HUES48 (cell line): ENCODE measurements around the gene CACNA1C.

Experiments
- H3K27ac ChIP-seq: one replicate; pipeline ENCODE4 v1.7.0; 2013; ENCODE audit warnings: low read depth, low read length, inconsistent platforms
- H3K27me3 ChIP-seq: 2 replicates; pipeline ENCODE4 v1.6.1; 2013; ENCODE audit warnings: mild to moderate bottlenecking, low read length; ENCODE audit not compliant: control insufficient read depth, insufficient read depth
- H3K36me3 ChIP-seq: 2 replicates; pipeline ENCODE4 v1.6.1; 2013; ENCODE audit warnings: low read length; ENCODE audit not compliant: control insufficient read depth, insufficient read depth
- H3K4me1 ChIP-seq: 2 replicates; pipeline ENCODE4 v1.6.1; 2013; ENCODE audit warnings: mild to moderate bottlenecking, low read length; ENCODE audit not compliant: control insufficient read depth, insufficient read depth
- H3K4me3 ChIP-seq: 2 replicates; pipeline ENCODE4 v1.5.1; 2013; ENCODE audit warnings: mild to moderate bottlenecking, low read depth, low read length
- H3K9ac ChIP-seq: 2 replicates; pipeline ENCODE4 v1.6.1; 2013; ENCODE audit warnings: mild to moderate bottlenecking, low read depth, low read length, moderate library complexity
- H3K9me3 ChIP-seq: 2 replicates; pipeline ENCODE4 v1.6.1; 2013; ENCODE audit warnings: low read length; ENCODE audit not compliant: control insufficient read depth, insufficient read depth

CACNA1C gene

DNA sequence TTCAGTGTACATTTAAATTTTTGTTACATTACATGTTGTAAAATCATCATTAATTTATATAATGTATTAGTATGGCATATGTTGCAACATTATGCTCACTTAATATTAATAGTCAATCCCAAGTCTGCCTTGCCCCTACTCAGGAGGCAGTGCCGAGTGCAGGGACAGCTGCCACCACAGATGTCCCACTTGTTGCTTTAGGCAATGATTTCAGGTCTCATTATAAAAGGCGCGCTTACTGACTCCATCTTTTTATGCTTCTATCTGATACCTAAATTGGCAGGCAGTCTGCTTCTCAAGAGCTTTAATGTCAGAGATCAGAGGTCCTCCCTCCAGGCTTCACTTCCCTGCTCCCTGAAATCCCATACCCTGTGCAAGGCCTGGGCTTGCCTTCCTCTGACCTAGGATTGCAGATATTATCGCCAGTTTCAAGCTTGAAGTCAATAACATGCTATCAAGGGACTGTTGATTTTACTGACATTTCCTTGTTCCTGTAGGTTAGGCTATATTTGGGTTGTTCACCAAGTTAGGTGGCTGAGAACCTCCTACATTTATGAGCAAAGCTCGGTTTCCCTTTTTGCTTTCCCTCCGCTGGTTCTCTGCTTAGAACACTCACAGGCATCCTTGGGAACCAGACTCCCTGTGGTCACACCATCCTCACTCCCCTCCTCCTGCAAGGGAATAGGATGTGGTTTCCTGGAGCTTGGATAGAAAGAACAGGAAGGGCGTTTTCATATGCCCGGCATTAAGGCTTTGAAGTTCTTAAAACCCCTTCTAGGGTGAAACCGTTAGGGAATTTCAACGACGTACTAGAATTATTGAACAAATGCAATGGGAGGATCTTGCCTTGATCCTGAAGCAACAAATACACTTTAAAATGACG is 533.6 kb downstream of the CACNA1C start:
- Histone ChIP-seq H3K4me1 (peaks cover 4% of the 10 kb centered on the region; the same call in 1 of the 2 replicates), H3K27ac (no peak overlapping the region), H3K4me3 (no peak overlapping the region), H3K9ac (no peak overlapping the region), H3K9me3 (no peaks in the 10 kb centered on the region), H3K36me3 (no peaks in the 10 kb centered on the region), H3K27me3 (peaks cover 28% of the 10 kb centered on the region)

DNA sequence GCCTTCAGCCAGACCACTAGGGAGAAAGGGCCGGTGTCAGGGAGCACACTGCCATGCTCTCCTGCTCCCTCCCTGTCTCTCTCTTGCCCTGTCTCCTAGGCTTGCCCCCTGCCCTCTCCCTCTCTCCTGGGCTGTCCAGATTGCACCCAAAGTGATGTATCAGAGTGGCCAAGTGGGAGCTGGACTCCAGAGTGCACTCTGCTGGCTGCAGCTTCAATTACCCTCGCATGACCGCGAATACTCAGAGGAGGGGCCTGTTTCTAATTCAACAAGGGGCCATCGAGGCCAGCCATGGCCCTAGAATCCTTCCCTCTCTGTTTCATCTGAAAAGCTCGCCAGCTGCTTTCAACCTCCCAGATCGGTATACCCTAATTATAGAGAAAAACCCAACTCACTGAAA is 535.6 kb downstream of the CACNA1C start:
- Histone ChIP-seq H3K4me3 (no peak overlapping the region), H3K36me3 (no peaks in the 10 kb centered on the region), H3K27ac (no peak overlapping the region), H3K4me1 (peaks cover 4% of the 10 kb centered on the region; the same call in 1 of the 2 replicates), H3K9me3 (no peaks in the 10 kb centered on the region), H3K27me3 (peaks cover 18% of the 10 kb centered on the region), H3K9ac (no peak overlapping the region)

DNA sequence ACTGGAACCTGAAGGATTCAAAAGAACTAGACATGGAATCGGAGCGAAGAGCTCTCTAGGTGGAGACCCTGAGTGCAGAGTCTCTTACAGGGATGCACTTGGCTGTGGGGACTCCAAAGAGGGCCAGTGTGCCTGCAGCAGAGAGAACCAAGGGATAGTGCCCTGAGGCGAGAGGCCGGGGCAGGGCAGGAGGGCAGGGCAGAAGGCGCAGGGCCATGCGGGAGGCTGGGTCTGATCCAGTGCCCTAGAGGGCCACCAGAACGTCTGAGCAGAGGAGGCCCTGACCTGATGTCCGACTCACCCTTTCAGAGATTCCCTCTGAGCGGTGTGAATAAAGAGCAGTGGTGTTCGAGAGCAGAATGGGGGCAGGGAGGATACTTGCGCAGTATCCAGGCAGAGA is 536.6 kb downstream of the CACNA1C start:
- Histone ChIP-seq H3K4me1 (peaks cover 4% of the 10 kb centered on the region; the same call in 1 of the 2 replicates), H3K36me3 (no peaks in the 10 kb centered on the region), H3K9me3 (peaks cover 8% of the 10 kb centered on the region; the same call in 1 of the 2 replicates), H3K9ac (no peak overlapping the region), H3K27me3 (peaks cover 8% of the 10 kb centered on the region), H3K27ac (no peak overlapping the region), H3K4me3 (no peak overlapping the region)

DNA sequence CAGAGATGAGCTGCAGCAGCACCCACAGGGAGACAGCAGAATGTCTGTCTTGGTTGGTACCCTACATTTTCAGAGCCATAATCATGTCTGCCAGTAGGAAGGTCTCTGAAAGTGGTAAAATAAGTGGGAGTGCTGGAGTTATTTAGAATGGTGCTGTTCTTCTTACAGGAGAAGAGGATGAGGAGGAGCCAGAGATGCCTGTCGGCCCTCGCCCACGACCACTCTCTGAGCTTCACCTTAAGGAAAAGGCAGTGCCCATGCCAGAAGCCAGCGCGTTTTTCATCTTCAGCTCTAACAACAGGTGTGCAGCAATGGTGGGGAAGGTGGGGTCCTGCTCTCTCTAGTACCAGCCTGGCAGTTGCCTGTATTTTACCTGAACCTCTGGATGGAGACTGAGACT is 540.3 kb downstream of the CACNA1C start:
- Histone ChIP-seq H3K4me1 (no peaks in the 10 kb centered on the region), H3K9me3 (peaks cover 11% of the 10 kb centered on the region; the same call in 1 of the 2 replicates), H3K4me3 (no peak overlapping the region), H3K36me3 (no peaks in the 10 kb centered on the region), H3K9ac (no peak overlapping the region), H3K27ac (no peak overlapping the region), H3K27me3 (no peaks in the 10 kb centered on the region)

DNA sequence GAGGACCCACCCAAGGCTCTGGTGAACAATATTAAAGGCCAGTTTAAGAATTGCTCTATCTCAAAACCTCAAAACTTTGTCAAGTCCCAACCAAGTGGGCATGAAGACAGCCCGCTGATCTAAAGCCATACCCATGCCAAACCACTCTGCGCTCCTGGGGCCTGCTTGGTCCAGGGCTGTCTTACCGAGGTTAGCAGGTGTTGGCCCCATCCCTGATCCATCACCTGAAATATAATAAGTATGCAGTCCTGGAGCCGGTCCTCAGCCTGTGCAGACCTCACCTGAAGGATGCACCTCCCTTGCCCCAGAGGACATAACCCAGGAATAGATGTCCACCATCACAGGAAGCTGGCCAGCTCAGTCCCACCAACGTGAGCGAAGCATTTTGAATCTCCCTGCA is 543.7 kb downstream of the CACNA1C start:
- Histone ChIP-seq H3K9me3 (peaks cover 11% of the 10 kb centered on the region; the same call in 1 of the 2 replicates), H3K36me3 (no peaks in the 10 kb centered on the region), H3K4me3 (no peak overlapping the region), H3K27me3 (no peaks in the 10 kb centered on the region), H3K27ac (no peak overlapping the region), H3K9ac (no peak overlapping the region), H3K4me1 (no peaks in the 10 kb centered on the region)

DNA sequence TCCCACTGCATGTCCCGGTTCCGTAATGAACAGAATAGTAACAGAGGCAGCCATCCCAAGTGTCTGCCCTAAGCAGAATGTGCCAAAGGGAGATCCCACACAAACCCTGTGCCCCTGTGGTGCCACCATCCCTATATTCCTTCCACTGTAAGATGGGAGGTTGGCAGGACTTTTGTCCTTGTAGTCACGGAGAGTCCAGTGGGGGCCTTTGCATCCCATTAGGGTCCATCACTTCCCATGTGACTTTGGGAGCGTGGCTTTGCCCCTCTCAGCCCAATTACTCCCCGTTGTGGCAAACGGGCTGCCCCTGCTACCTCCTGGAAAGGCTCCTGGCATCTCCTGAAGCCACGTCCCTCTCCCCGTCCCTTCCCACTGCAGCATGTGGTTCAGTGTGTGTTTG is 552.5 kb downstream of the CACNA1C start:
- no peak overlapping the region for H3K27ac ChIP-seq
- no peaks in the 10 kb centered on the region for H3K9me3 ChIP-seq
- H3K27me3 ChIP-seq = no peaks in the 10 kb centered on the region
- H3K4me1 ChIP-seq = peaks cover 9% of the 10 kb centered on the region; the same call in 1 of the 2 replicates
- no peak overlapping the region for H3K9ac ChIP-seq
- H3K4me3 ChIP-seq = no peak overlapping the region
- H3K36me3 ChIP-seq = no peaks in the 10 kb centered on the region

DNA sequence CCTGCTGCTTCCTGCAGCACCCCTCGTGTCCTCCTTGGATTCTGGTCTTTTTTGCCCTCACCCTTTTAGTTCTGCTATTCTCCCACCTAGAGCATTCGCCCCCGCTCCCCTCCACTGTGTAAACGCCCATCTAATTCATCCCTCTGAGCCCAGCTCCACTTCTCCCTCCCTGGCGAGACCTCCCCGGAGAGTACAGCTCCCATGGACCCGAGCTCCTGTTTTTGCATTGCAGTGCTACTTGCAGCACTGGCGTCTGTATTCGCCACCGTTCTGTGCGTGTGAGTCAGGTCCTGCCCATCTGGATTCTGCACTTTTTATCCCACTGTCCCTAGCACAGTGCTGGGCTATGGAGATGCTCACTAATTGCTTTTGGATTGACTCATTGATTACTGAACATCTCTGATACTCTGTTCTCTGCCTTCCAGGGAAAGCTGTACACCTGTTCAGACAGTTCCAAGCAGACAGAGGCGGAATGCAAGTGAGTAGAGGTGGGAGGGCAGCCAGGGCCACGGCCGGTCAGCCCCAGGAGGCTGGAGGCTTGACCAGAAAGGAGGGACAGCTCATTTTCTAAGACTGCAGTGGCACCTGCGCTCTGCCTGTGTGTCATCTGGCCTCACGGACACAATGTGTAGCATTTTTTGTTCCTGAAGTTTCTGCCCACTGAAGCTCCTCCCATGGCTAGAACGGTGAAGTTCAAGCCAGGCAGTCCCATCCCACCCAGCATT is 553.6 kb downstream of the CACNA1C start:
- H3K27me3 ChIP-seq = no peaks in the 10 kb centered on the region
- no peak overlapping the region for H3K27ac ChIP-seq
- H3K9me3 ChIP-seq = no peaks in the 10 kb centered on the region
- no peak overlapping the region for H3K9ac ChIP-seq
- peaks cover 9% of the 10 kb centered on the region; the same call in 1 of the 2 replicates for H3K4me1 ChIP-seq
- H3K36me3 ChIP-seq = no peaks in the 10 kb centered on the region
- no peak overlapping the region for H3K4me3 ChIP-seq

DNA sequence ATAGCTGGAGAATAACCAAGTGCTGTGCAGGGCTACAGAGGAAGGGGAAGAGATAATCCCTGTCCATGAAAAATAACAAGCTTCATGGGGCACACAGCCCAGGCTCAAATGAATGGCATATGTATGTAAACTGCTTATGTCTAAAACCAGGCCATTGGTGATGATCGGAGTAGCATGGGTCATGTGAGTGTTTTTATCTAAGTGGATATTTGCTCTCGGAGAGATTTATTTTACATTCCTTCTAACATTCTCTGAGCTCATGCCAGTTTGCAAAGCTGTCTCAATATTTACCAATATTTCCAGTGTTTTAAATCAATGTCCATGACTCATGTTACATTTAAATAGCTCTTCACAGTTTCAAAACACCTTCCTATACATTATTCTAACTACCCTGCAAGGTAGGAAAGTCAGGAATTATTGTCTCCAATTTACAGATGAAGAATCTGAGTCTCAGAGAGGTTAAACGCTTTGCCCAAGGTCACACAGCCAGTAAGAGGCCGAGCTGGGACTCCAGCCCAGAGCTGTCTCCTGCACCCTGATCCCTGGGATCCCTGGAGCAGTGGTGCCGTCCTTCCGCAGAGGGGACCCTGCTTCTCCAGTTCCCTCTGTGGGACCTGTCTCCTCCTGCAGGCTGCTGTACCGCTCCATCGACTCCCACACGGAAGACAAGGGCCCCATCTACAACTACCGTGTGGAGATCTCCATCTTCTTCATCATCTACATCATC is 555.3 kb downstream of the CACNA1C start:
- Histone ChIP-seq H3K9ac (no peak overlapping the region), H3K9me3 (no peaks in the 10 kb centered on the region), H3K27me3 (no peaks in the 10 kb centered on the region), H3K27ac (no peak overlapping the region), H3K4me3 (no peak overlapping the region), H3K4me1 (peaks cover 5% of the 10 kb centered on the region; the same call in 1 of the 2 replicates), H3K36me3 (no peaks in the 10 kb centered on the region)

DNA sequence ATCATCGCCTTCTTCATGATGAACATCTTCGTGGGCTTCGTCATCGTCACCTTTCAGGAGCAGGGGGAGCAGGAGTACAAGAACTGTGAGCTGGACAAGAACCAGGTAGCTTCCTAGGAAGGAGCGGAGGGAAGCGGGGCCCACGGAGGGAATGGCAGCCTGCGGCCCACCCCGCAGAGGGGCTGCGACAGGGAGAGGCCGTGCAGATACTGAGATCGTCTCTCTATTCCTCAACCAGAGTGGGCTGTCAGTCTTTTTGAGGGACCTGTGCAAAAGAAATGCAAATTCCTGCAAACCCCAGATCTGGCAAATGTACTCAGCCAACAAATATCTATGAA is 555.8 kb downstream of the CACNA1C start:
- 0 out of 2 replicates have a peak, but pooled peaks cover under 1% of the 10 kb centered on the region for H3K4me1 ChIP-seq
- H3K36me3 ChIP-seq = no peaks in the 10 kb centered on the region
- H3K4me3 ChIP-seq = no peak overlapping the region
- H3K27me3 ChIP-seq = no peaks in the 10 kb centered on the region
- no peak overlapping the region for H3K27ac ChIP-seq
- no peaks in the 10 kb centered on the region for H3K9me3 ChIP-seq
- no peak overlapping the region for H3K9ac ChIP-seq

DNA sequence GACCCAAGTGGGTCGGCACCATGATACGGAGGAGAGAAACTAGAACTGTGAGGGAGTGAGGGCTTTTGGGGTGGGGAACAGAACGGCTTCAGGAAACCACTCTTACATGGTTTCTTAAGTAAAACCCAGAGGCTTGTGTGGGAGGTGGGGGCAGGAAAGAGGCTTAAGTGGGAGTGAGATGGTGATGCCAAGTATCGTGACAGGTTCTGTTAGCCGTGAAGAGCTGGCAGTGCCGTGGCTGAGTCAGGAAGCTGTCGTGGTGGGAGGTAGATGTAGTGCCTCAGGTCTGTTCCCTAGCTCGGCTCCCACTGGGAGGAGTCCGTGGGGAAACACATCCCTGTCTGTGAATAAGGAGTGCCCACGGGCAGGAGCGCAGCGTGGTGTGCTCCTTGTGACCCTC is 556.2 kb downstream of the CACNA1C start:
- no peaks in the 10 kb centered on the region for H3K27me3 ChIP-seq
- H3K9me3 ChIP-seq = no peaks in the 10 kb centered on the region
- H3K27ac ChIP-seq = no peak overlapping the region
- no peaks in the 10 kb centered on the region for H3K4me1 ChIP-seq
- H3K9ac ChIP-seq = no peak overlapping the region
- H3K4me3 ChIP-seq = no peak overlapping the region
- no peaks in the 10 kb centered on the region for H3K36me3 ChIP-seq
